PC-9 (cell line): ENCODE results near the gene MBNL1. TPM values are rescaled to one million over a fixed set of nuclear protein-coding genes. Genes with fewer than 3 reads are reported as not detected.

Experiments
- BruUV-seq: library from RNA; stranded (reverse); fragments of 400-500 nt; replicated peaks from 2 replicates; lab custom pipeline; 2021; lab: Mats Ljungman, UMichigan
- CTCF ChIA-PET: fragments of 300-600 bp; sonication (Branson Sonifier 250); formaldehyde crosslinking; loops from one replicate; lab custom pipeline; 2022; ENCODE audit warnings: antibody characterized with exemption; lab: Charles Lee
- POLR2A ChIA-PET: fragments of 300-600 bp; sonication (Branson Sonifier 250); formaldehyde crosslinking; loops from one replicate; lab custom pipeline; 2022; ENCODE audit warnings: antibody characterized with exemption; ENCODE audit not compliant: unreplicated experiment; lab: Charles Lee
- DNase-seq, 2 experiments: peaks; one replicate each; pipeline versions ENCODE4 v3.0.0 to v3.0.0-alpha.2; 2015 to 2022; ENCODE audit warnings: mixed read lengths in 1 of 2
- H2AFZ ChIP-seq: fragments of 200-600 bp; sonication (generic); 2 replicates; pipeline ENCODE4 v1.8.1; 2017; ENCODE audit warnings: antibody characterized with exemption
- H3F3A ChIP-seq: fragments of 200-600 bp; sonication (generic); 2 replicates; pipeline ENCODE4 v1.8.1; 2017; ENCODE audit warnings: antibody characterized with exemption, mild to moderate bottlenecking, low read depth; ENCODE audit not compliant: insufficient read depth
- H3K27ac ChIP-seq: fragments of 200-600 bp; sonication (generic); 2 replicates; pipeline ENCODE4 v1.6.1; 2016; ENCODE audit warnings: mixed run types
- H3K27me3 ChIP-seq: fragments of 200-600 bp; sonication (generic); 2 replicates; pipeline ENCODE4 v1.6.1; 2016; ENCODE audit warnings: low read depth, mixed run types; ENCODE audit not compliant: insufficient read depth
- H3K36me3 ChIP-seq: fragments of 200-600 bp; sonication (generic); 2 replicates; pipeline ENCODE4 v1.6.1; 2016; ENCODE audit warnings: low read depth, mixed run types
- H3K4me1 ChIP-seq: fragments of 200-600 bp; sonication (generic); replicated peaks from 2 replicates; pipeline ENCODE4 v1.6.1; 2016; ENCODE audit warnings: mixed run types; ENCODE audit not compliant: insufficient read depth
- H3K4me2 ChIP-seq: fragments of 200-600 bp; sonication (generic); 2 replicates; pipeline ENCODE4 v1.6.1; 2017; ENCODE audit warnings: mixed run types
- H3K4me3 ChIP-seq: fragments of 200-600 bp; sonication (generic); 2 replicates; pipeline ENCODE4 v1.6.1; 2016; ENCODE audit warnings: mixed run types
- H3K79me2 ChIP-seq: fragments of 200-600 bp; sonication (generic); 2 replicates; pipeline ENCODE4 v1.6.1; 2017; ENCODE audit warnings: low read depth, mixed run types
- H3K9me2 ChIP-seq: fragments of 200-600 bp; sonication (generic); 2 replicates; pipeline ENCODE4 v1.8.1; 2017; ENCODE audit warnings: mild to moderate bottlenecking; ENCODE audit not compliant: insufficient read depth
- H3K9me3 ChIP-seq: fragments of 200-600 bp; sonication (generic); 2 replicates; pipeline ENCODE4 v1.8.1; 2016; ENCODE audit warnings: low read depth; ENCODE audit not compliant: insufficient read depth
- H4K20me1 ChIP-seq: fragments of 200-600 bp; sonication (generic); 2 replicates; pipeline ENCODE4 v1.8.1; 2017; ENCODE audit not compliant: insufficient read depth
- CTCF ChIP-seq: fragments of 200-600 bp; sonication (generic); conservative IDR thresholded peaks from 2 replicates; pipeline ENCODE4 v1.6.1; 2017; ENCODE audit warnings: mixed run types, antibody characterized with exemption, mild to moderate bottlenecking, moderate library complexity
- EZH2 ChIP-seq: fragments of 200-600 bp; sonication (generic); IDR thresholded peaks from 2 replicates; pipeline ENCODE4 v1.8.0; 2017; ENCODE audit warnings: antibody characterized with exemption, low read depth
- intact Hi-C: fragments of 100-400 bp; cut with micrococcal nuclease; formaldehyde crosslinking; loops from one replicate; pipeline ENCODE4 v1.10.0; 2022; ENCODE audit not compliant: unreplicated experiment
- total RNA-seq: library from RNA; stranded (reverse); gene quantifications from 2 replicates; pipeline ENCODE4 v1.2.3, GENCODE V29; 2021

The MBNL1 gene
- total RNA-seq, 1 experiment from 2014 or later: 176 TPM

GRCh38 chr3:152376351-152377183 lies 107.8 kb downstream of the MBNL1 start:
- H3K4me3 ChIP-seq: no peak overlapping the region
- H3K4me2 ChIP-seq: no peak overlapping the region
- no TSS peak for BruUV-seq
- H3K36me3 ChIP-seq: peaks cover 15% of the 10 kb centered on the region; the same call in 1 of the 2 replicates
- H2AFZ ChIP-seq: no peak overlapping the region
- no peak for DNase-seq
- POLR2A ChIA-PET: no interaction called here
- CTCF ChIA-PET: no interaction called here
- no peak overlapping the region for H3K27ac ChIP-seq
- H3K4me1 ChIP-seq: no peaks in the 10 kb centered on the region
- H3K9me3 ChIP-seq: no peaks in the 10 kb centered on the region
- H3F3A ChIP-seq: 0 out of 2 replicates have a peak, but pooled peaks cover 10% of the 10 kb centered on the region
- H3K79me2 ChIP-seq: peaks cover 85% of the 10 kb centered on the region
- intact Hi-C loops: no loop called here
- H4K20me1 ChIP-seq: no peaks in the 10 kb centered on the region
- TF ChIP-seq CTCF (no peak), EZH2 (no peak)
- H3K27me3 ChIP-seq: no peaks in the 10 kb centered on the region
- no peaks in the 10 kb centered on the region for H3K9me2 ChIP-seq

- peaks cover 15% of the 10 kb centered on the region; the same call in 1 of the 2 replicates for H3K36me3 ChIP-seq
- BruUV-seq: no TSS peak
- no peaks in the 10 kb centered on the region for H3K9me3 ChIP-seq
- H3K9me2 ChIP-seq: no peaks in the 10 kb centered on the region
- H2AFZ ChIP-seq: no peak overlapping the region
- H3K4me2 ChIP-seq: no peak overlapping the region
- CTCF ChIA-PET: no interaction called here
- intact Hi-C loops: no loop called here
- H3K79me2 ChIP-seq: peaks cover 80% of the 10 kb centered on the region
- 0 out of 2 replicates have a peak, but pooled peaks cover 10% of the 10 kb centered on the region for H3F3A ChIP-seq
- H3K27me3 ChIP-seq: no peaks in the 10 kb centered on the region
- H3K4me1 ChIP-seq: no peaks in the 10 kb centered on the region
- TF ChIP-seq CTCF: no peak
- TF ChIP-seq EZH2: no peak
- no peak overlapping the region for H3K27ac ChIP-seq
- POLR2A ChIA-PET: no interaction called here
- DNase-seq: no peak
- H3K4me3 ChIP-seq: no peak overlapping the region
- H4K20me1 ChIP-seq: no peaks in the 10 kb centered on the region
Observed at GRCh38 chr3:152377184-152377570, 108.4 kb downstream of the MBNL1 start.

GRCh38 chr3:152379415-152380042 lies 110.8 kb downstream of the MBNL1 start:
- POLR2A ChIA-PET: no interaction called here
- no peaks in the 10 kb centered on the region for H3K4me1 ChIP-seq

More at GRCh38 chr3:152379415-152380042, 110.8 kb downstream of the MBNL1 start:
- Histone ChIP-seq H3F3A (0 out of 2 replicates have a peak, but pooled peaks cover 6% of the 10 kb centered on the region), H3K36me3 (peaks cover 12% of the 10 kb centered on the region; the same call in 1 of the 2 replicates), H3K27me3 (no peaks in the 10 kb centered on the region), H3K4me2 (no peak overlapping the region), H3K9me3 (no peaks in the 10 kb centered on the region), H3K4me3 (no peak overlapping the region), H3K9me2 (no peaks in the 10 kb centered on the region), H3K79me2 (peaks cover 86% of the 10 kb centered on the region), H3K27ac (no peak overlapping the region), H2AFZ (no peak overlapping the region), H4K20me1 (0 out of 2 replicates have a peak, but pooled peaks cover 1% of the 10 kb centered on the region)
- no peak for DNase-seq
- intact Hi-C loops: no loop called here
- CTCF ChIA-PET: no interaction called here
- no peak for TF ChIP-seq CTCF
- TF ChIP-seq EZH2: no peak
- BruUV-seq: no TSS peak
